Fibroblast of pulmonary artery (primary cell): ENCODE results near the gene STX1B.

Source experiments
- DNase-seq: peaks from one replicate; pipeline ENCODE4 v3.0.0-alpha.2; 2010; ENCODE audit warnings: low read depth
- H3K4me3 ChIP-seq: replicated peaks from 2 replicates; pipeline ENCODE4 v1.5.1; 2011; ENCODE audit warnings: low read depth, mild to moderate bottlenecking, control low read depth, low read length, moderate library complexity
- CTCF ChIP-seq: IDR thresholded peaks from 2 replicates; pipeline ENCODE4 v1.5.1; 2011; ENCODE audit warnings: mild to moderate bottlenecking, control low read depth, low read length, inconsistent platforms; ENCODE audit errors: missing control alignments

Gene STX1B

DNA sequence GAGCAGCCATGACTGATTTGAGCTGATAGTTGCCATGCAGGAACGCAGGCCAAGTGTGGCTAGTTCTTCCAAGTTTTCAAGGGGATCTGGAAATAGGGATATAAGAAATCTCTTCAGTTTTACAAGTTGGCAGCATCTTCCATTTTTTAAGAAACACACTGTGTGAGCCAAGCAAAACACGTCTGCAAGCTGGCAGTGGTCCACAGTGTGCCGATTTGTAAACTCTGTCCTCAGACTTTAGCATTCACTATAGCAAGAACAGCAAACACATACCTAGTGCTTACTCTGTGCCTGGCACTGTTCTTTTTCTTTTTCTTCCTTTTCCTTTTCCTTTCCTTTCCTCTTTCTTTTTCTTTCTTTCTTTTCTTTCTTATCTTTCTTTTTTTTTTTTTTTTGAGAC lies 58.7 kb downstream of the STX1B start:
- no peak for TF ChIP-seq CTCF
- DNase-seq: peak; percentile 87
- H3K4me3 ChIP-seq: no peak overlapping the region

- no peak for DNase-seq
- TF ChIP-seq CTCF: no peak
- H3K4me3 ChIP-seq: no peak overlapping the region
Observed at GRCh38 chr16:30951193-30951592, 59.2 kb downstream of the STX1B start.

DNA sequence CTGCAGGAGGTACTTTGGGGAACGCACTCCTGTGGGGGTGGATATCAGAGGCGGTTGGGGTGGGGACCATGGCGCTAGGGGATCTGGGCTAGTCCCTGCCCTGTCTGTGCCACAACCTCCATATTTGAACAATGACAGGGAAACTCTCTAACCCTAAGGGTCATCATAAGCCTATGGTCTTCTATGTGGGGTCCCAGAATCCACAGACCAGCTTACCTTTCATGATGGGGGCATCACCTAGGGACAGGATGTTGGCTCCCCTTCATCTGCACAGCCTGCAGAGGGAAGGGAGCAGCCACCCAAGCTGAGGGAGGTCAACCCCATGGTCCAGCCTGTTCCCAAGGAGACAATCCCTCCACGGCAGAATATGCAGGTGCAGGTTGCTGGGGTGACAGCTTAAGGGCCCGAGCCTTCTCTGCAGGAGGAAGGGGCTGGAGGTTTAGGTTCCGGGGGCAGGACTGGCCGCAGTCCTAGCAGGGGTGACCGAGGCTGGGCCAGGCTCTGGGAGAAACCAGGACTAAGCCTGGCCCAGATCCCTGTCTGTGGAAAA lies 59.8 kb downstream of the STX1B start:
- no peak for DNase-seq
- H3K4me3 ChIP-seq: peak overlapping the region; percentile 66
- no peak for TF ChIP-seq CTCF

- peak overlapping the region; percentile 66 for H3K4me3 ChIP-seq
- TF ChIP-seq CTCF: no peak
- DNase-seq: peak; percentile 80
Observed at GRCh38 chr16:30949650-30950515, 60.6 kb downstream of the STX1B start.

- no peak for TF ChIP-seq CTCF
- peak within 1 kb of the TSS; percentile 66 for H3K4me3 ChIP-seq
- DNase-seq: peak; percentile 66
Observed at GRCh38 chr16:30948667-30949649, 61.5 kb downstream of the STX1B start, which contains the start of gene ORAI3. Gene ORAI3 (plus strand): TSS chr16:30949068. CDS start chr16:30949290, 222 bp downstream.

GRCh38 chr16:30947859-30948666 lies 62.4 kb downstream of the STX1B start:
- peak overlapping the region; percentile 66 for H3K4me3 ChIP-seq
- no peak for TF ChIP-seq CTCF

More at GRCh38 chr16:30947859-30948666, 62.4 kb downstream of the STX1B start:
- DNase-seq: peak; percentile 99
